ENCODE results near the gene INSRR.

The INSRR gene

GRCh38 chr1:156858555-156858956 lies 361 bp downstream of the INSRR start:
- Histone ChIP-seq H3K4me3 (ENCODE audit: low read depth, low read length) (no peak overlapping the region), H3K27me3 (ENCODE audit: insufficient read depth, low read depth, severe bottlenecking) (no peaks in the 10 kb centered on the region)
- DNase-seq: no peak

GRCh38 chr1:156857532-156857931 lies 1.4 kb downstream of the INSRR start:
- H3K27me3 ChIP-seq (ENCODE audit: insufficient read depth, low read depth, severe bottlenecking): no peaks in the 10 kb centered on the region
- no peak overlapping the region for H3K4me3 ChIP-seq (ENCODE audit: low read depth, low read length)
- H3K36me3 ChIP-seq: no peaks in the 10 kb centered on the region
- no peak for TF ChIP-seq CTCF (IDR thresholded peaks at IDR 0.05; ENCODE audit: low read depth, low read length)
- H3K9me3 ChIP-seq (ENCODE audit: severe bottlenecking): no peaks in the 10 kb centered on the region
- DNase-seq: no peak
- no peak overlapping the region for H3K27ac ChIP-seq

More at GRCh38 chr1:156858555-156858956, 361 bp downstream of the INSRR start:
- no peak overlapping the region for H3K27ac ChIP-seq
- TF ChIP-seq CTCF (IDR thresholded peaks at IDR 0.05; ENCODE audit: low read depth, low read length): no peak
- no peaks in the 10 kb centered on the region for H3K9me3 ChIP-seq (ENCODE audit: severe bottlenecking)
- no peaks in the 10 kb centered on the region for H3K36me3 ChIP-seq

- no peak for TF ChIP-seq CTCF (IDR thresholded peaks at IDR 0.05; ENCODE audit: low read depth, low read length)
- H3K4me3 ChIP-seq (ENCODE audit: low read depth, low read length): no peak overlapping the region
- H3K36me3 ChIP-seq: no peaks in the 10 kb centered on the region
- no peaks in the 10 kb centered on the region for H3K9me3 ChIP-seq (ENCODE audit: severe bottlenecking)
- H3K27ac ChIP-seq: no peak overlapping the region
- DNase-seq: no peak
- no peaks in the 10 kb centered on the region for H3K27me3 ChIP-seq (ENCODE audit: insufficient read depth, low read depth, severe bottlenecking)
These were observed 2.6 kb downstream of the INSRR start for GRCh38 chr1:156856282-156856785.

- no peak overlapping the region for H3K27ac ChIP-seq
- H3K27me3 ChIP-seq (ENCODE audit: insufficient read depth, low read depth, severe bottlenecking): no peaks in the 10 kb centered on the region
- peak; percentile 36; the same call in 1 of the 2 replicates for TF ChIP-seq CTCF (IDR thresholded peaks at IDR 0.05; ENCODE audit: low read depth, low read length)
- no peaks in the 10 kb centered on the region for H3K9me3 ChIP-seq (ENCODE audit: severe bottlenecking)
- H3K4me3 ChIP-seq (ENCODE audit: low read depth, low read length): no peak overlapping the region
- no peaks in the 10 kb centered on the region for H3K36me3 ChIP-seq
- DNase-seq: no peak
These were observed 4.3 kb downstream of the INSRR start for GRCh38 chr1:156854634-156855033.

- no peak for DNase-seq
- H3K27me3 ChIP-seq (ENCODE audit: insufficient read depth, low read depth, severe bottlenecking): no peaks in the 10 kb centered on the region
- no peaks in the 10 kb centered on the region for H3K36me3 ChIP-seq
- no peaks in the 10 kb centered on the region for H3K9me3 ChIP-seq (ENCODE audit: severe bottlenecking)
- no peak overlapping the region for H3K4me3 ChIP-seq (ENCODE audit: low read depth, low read length)
- H3K27ac ChIP-seq: no peak overlapping the region
- no peak for TF ChIP-seq CTCF (IDR thresholded peaks at IDR 0.05; ENCODE audit: low read depth, low read length)
These were observed 5.2 kb downstream of the INSRR start for GRCh38 chr1:156853761-156854160.

- Histone ChIP-seq H3K27ac (no peak overlapping the region), H3K27me3 (ENCODE audit: insufficient read depth, low read depth, severe bottlenecking) (no peaks in the 10 kb centered on the region), H3K36me3 (no peaks in the 10 kb centered on the region), H3K4me3 (ENCODE audit: low read depth, low read length) (no peak overlapping the region), H3K9me3 (ENCODE audit: severe bottlenecking) (no peaks in the 10 kb centered on the region)
- DNase-seq: peak; percentile 47
- TF ChIP-seq CTCF (IDR thresholded peaks at IDR 0.05; ENCODE audit: low read depth, low read length): no peak
These were observed 6.5 kb downstream of the INSRR start for GRCh38 chr1:156852418-156852874.
